Ishikawa (cell line): ENCODE results near the gene NIPSNAP3A.

Experiments
- CEBPB ChIP-seq: IDR thresholded peaks from 2 replicates; pipeline ENCODE4 v1.6.1; 2012
- EGR1 ChIP-seq: IDR thresholded peaks from 2 replicates; pipeline ENCODE4 v1.6.1; 2012
- EP300 ChIP-seq: IDR thresholded peaks from 2 replicates; pipeline ENCODE4 v1.6.1; 2012; ENCODE audit warnings: borderline replicate concordance
- FOXM1 ChIP-seq: IDR thresholded peaks from 2 replicates; pipeline ENCODE4 v1.6.1; 2012; ENCODE audit warnings: low read depth, borderline replicate concordance
- RAD21 ChIP-seq: IDR thresholded peaks from 2 replicates; pipeline ENCODE4 v1.6.1; 2012; ENCODE audit warnings: low read depth
- TAF1 ChIP-seq: IDR thresholded peaks from 2 replicates; pipeline ENCODE4 v1.6.1; 2012; ENCODE audit warnings: low read depth, mild to moderate bottlenecking
- TCF12 ChIP-seq: IDR thresholded peaks from 2 replicates; pipeline ENCODE4 v1.6.1; 2012; ENCODE audit warnings: low read depth
- TEAD4 ChIP-seq: IDR thresholded peaks from 2 replicates; pipeline ENCODE4 v1.6.1; 2012
- YY1 ChIP-seq: IDR thresholded peaks from 2 replicates; pipeline ENCODE4 v1.6.1; 2012; ENCODE audit warnings: low read depth
- TF ChIP-seq, protein P1 (sequence below): IDR thresholded peaks from 2 replicates; pipeline ENCODE4 v1.6.1; 2012
- TF ChIP-seq, protein P2 (sequence below): IDR thresholded peaks from 2 replicates; pipeline ENCODE4 v1.6.1; 2012; ENCODE audit warnings: low read depth, mild to moderate bottlenecking

DNA sequence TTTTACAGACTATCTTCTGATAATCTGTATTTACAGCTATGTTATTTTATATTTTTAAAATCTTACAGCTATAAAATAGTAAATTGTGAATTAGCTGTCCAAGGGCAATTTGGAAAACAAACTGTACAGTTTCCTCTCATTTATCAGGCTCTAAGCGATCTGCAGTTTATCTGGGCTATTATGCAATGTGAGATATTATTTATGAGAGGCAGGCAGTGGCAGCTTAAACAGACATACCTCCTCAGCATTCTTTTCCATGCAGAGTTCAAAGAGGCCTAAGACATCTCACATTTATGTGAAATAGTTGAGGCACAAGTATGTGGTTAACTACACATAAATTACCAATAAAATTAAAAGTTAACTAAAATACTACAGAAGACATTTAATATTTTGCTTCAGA lies 26.6 kb downstream of the NIPSNAP3A start:
- TF ChIP-seq, protein P1, sequence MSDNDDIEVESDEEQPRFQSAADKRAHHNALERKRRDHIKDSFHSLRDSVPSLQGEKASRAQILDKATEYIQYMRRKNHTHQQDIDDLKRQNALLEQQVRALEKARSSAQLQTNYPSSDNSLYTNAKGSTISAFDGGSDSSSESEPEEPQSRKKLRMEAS = no peak
- TF ChIP-seq TCF12 (no peak), YY1 (no peak), EGR1 (no peak), RAD21 (no peak), CEBPB (no peak), FOXM1 (no peak), TEAD4 (no peak), EP300 (no peak), TAF1 (no peak)
- TF ChIP-seq, protein P2, sequence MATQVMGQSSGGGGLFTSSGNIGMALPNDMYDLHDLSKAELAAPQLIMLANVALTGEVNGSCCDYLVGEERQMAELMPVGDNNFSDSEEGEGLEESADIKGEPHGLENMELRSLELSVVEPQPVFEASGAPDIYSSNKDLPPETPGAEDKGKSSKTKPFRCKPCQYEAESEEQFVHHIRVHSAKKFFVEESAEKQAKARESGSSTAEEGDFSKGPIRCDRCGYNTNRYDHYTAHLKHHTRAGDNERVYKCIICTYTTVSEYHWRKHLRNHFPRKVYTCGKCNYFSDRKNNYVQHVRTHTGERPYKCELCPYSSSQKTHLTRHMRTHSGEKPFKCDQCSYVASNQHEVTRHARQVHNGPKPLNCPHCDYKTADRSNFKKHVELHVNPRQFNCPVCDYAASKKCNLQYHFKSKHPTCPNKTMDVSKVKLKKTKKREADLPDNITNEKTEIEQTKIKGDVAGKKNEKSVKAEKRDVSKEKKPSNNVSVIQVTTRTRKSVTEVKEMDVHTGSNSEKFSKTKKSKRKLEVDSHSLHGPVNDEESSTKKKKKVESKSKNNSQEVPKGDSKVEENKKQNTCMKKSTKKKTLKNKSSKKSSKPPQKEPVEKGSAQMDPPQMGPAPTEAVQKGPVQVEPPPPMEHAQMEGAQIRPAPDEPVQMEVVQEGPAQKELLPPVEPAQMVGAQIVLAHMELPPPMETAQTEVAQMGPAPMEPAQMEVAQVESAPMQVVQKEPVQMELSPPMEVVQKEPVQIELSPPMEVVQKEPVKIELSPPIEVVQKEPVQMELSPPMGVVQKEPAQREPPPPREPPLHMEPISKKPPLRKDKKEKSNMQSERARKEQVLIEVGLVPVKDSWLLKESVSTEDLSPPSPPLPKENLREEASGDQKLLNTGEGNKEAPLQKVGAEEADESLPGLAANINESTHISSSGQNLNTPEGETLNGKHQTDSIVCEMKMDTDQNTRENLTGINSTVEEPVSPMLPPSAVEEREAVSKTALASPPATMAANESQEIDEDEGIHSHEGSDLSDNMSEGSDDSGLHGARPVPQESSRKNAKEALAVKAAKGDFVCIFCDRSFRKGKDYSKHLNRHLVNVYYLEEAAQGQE = no peak
